Measurements from ENCODE around the gene OR1A2.
"Not testable (repeated sequence)": the region's sequence is repeated elsewhere in the genome, so short reads cannot be mapped to it uniquely, and the experiment has no call there.

The OR1A2 gene, protein sequence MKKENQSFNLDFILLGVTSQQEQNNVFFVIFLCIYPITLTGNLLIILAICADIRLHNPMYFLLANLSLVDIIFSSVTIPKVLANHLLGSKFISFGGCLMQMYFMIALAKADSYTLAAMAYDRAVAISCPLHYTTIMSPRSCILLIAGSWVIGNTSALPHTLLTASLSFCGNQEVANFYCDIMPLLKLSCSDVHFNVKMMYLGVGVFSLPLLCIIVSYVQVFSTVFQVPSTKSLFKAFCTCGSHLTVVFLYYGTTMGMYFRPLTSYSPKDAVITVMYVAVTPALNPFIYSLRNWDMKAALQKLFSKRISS

DNA sequence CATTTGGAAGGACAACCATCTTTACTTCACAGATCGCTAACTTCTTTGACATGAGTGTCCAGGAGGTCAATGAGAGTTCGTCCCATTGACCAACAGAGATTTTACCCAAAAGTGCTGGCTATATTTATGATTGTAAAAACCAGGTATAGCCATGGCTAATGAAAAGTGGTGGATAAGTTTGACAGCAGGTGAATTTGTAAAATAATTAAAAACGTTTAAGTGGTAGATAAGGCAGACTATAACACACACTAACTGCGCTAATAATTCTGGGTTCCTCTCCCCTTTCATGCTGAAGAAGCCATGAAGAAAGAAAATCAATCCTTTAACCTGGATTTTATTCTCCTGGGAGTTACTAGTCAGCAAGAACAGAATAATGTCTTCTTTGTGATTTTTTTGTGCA is at the start of gene OR1A2:
OR1A2 (plus strand) TSS at position 301 of the 400 bp plus-strand sequence; CDS start at position 301, 0 bp downstream.
- no peak for DNase-seq (ENCODE audit: low read depth)

DNA sequence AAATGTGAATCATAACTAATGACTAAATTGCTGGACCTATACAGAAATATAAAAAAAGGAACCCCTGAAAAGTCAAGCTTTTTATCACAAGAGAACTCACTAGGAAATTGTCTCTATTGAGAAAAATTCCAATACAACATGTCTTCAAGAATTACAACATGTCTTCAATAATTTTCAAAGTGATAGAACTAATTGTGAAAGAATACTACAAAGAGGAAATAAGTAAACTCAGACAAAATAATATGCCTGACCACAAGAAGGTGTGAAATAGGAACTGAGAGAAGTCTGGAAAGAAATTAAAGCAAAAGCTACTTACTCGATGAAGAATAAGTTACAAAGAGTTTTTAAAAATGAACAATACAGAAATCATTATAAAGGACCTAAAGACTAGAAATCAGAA is 40.1 kb upstream of the OR1A2 start:
- DNase-seq (ENCODE audit: low read depth) = no peak

DNA sequence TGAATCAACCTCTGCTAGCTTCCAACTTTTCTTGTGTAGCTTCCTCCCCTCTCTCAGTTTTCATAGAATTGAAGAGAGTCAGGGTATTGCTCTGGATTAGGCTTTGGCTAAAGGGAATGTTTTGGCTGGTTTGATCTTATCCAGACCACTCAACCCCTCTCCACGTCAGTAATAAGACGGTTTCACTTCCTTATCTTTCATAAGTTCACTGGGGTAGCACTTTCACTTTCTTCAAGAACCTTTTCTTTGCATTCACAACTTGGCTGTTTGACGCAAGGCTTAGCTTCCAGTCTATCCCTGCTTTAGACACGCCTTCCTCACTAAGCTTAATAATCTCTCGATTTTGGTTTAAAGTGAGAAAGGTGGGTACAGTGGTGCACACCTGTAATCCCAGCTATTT is 29.7 kb upstream of the OR1A2 start:
- no peak for DNase-seq (ENCODE audit: low read depth)

DNA sequence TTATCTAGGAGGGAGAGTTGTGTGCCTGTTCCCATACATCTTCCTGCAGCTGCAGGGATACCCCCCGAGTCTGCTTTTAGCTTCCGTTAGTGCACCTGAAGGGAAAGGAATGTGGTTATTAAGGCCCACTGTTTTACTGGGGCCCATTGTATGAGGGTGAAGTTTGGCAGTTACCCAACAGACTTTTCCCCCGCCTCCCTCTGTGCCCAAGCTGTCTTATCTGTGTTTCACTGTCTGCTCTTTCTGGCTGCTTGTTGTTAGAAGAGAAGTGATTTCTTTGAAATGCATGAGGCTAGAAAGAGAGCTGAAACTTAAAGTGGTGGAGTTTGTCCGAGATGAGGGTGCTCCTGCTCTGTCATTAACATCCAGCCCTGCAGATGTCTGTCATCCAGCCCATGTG is 7.4 kb upstream of the OR1A2 start:
- no peak for DNase-seq (ENCODE audit: low read depth)

DNA sequence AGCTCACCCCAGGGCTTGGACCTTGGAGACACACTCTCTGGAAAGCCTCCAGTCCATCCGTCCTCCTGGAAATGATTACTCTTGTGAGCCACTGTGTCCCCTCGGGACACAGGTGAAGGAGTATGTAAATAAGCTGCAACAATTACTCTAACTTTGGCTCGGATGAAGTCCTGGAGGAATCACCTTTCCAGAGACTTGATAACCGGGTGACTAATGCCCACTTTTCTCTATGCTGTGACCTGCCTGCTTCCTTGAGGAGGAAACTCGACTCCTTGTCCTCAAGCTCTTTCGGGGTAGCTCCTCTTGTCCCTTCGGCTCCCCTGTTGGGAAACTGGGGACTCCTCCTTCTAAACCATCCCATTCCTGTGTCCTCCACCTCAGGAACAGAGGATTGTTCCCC is 10.0 kb downstream of the OR1A2 start, which contains the start of gene OR1A1:
OR1A1 (plus strand) TSS at position 301 of the 400 bp plus-strand sequence. CDS start 7,954 bp downstream, outside the sequence.
- no peak for DNase-seq (ENCODE audit: low read depth)

DNA sequence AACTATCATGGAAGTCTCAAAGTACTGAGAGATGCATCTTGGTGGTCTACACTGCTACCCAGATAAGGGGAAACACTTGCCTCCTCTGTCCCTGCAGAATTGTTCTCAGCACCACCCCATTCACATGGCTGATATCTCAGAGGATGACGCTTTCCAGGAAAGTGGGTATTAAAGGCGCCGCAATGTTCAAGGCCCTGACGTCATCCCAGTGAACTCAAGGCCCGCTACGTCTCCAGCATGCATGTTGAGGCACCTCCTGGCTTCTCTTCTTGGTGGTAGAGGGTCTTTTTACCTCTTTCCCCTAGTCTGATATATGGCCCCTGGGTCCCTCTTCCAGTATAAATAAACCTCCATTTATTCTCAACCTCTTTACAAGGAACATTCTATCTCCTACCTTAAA is 11.2 kb downstream of the OR1A2 start:
- DNase-seq (ENCODE audit: low read depth) = no peak

DNA sequence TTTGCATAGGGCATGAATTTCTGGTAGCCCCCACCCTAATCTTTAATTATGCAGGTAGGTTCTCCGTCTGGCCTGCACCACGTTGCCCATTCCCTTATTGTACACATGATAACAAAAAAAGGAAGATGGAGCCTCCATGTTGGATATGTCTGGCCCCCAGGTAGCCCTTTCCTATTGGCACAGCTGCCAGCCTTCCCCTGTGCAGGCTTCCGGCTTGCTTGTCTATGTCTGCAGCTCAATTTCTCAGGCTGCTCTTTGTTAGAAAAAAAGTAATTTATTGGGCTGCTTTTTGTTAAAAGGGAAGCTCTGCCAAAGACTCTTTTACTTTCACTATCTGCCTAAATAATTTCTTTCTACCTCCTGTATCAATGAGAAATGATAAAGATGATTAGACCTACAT is 15.7 kb downstream of the OR1A2 start:
- DNase-seq (ENCODE audit: low read depth) = no peak

DNA sequence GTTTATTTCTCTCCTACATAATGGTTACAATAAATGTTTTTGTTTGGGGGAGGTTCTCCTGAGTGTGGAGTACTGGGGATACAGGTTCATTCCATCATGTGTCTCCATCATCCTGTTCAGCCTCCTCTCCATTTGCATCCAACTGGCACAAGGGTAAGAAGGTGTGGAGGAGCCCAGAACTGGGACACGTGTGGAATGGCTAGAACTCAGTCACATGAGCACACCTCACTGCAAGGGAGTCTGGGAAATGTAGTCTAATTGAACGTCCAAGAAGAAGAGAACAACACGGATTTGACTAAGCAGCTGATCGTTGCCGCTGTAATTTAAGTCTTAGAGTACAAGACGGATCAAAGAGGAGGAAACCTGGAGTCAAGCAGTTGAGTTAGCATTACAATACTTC is 16.3 kb downstream of the OR1A2 start:
- DNase-seq (ENCODE audit: low read depth) = no peak

DNA sequence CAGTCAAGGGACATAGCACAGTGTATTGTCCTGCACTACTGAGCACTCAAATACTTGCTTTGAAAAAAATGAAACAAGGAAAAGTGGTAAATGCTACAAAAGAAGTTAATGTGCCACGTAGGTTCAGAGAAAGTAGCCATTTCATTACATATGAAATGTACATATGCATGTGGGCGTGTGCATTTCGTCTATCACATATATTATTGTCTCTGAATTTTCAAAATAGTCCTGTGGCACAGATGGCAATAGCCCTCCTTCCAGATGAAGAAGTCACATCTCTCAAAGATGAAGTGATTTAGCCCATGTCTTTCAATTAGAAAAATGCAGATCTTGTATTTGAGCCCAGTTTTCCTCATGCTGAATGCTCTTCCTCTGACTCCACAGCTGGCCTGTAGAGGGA is 22.7 kb downstream of the OR1A2 start:
- DNase-seq (ENCODE audit: low read depth) = not testable (repeated sequence)

DNA sequence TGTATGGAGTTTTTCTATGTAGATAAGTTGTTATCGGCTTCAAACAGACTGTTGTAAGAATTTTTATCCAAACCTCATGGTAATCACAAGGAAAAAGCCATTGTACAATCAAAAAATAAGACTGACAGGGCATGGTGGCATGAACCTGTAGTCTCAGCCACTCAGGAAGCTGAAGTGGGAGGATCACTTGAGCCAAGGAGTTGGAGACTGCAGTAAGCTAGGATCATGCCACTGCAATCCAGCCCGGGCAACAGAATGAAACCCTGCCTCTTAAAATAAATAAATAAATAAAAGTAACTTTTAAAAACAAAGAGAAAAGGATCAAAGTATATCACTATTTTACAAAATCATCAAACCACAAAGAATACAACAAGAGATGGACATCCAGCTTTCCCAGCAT is 24.5 kb downstream of the OR1A2 start:
- no peak for DNase-seq (ENCODE audit: low read depth)

DNA sequence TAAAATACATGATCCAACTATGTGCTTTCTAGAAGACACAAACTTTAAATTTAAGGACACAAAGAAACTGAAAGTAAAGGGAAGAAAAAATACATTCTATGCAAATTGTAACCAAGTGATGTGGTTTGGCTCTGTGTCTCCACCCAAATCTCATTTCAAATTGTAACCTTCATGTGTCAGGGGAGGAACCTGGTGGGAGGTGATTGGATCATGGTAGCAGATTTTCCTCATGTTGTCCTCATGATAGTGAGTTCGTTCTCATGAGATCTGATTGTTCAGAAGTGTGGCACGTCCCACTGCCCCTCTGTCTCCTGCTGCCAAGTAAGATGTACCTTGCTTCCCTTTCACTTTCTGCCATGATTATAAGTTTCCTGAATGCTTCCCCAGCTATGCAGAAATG is 25.2 kb downstream of the OR1A2 start:
- no peak for DNase-seq (ENCODE audit: low read depth)

DNA sequence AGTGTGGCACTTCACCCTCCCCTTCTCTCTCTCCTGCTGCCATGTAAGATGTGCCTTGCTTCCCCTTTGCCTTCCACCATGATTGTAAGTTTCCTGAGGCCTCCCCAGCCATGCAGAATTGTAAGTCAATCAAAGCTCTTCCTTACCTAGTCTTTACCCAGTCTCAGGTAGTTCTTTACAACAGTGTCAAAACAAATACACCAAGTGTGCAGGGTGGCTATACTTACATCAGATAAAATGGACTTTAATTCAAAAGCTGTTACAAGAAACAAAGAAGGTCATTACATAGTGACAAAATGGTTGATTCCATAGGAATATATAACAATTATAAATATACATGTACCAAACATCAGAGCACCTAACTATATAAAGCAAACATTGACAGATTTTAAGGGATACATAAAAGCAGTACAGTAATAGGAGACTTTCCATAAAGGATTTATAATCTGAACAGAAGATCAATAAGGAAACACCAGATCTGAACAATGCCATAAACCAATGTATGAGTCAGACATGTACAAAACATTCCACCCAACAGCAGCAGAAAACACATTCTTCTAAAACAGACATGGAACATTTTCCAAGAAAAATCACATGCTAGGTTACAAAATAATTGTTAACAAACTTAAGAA is 27.5 kb downstream of the OR1A2 start:
- not testable (repeated sequence) for DNase-seq (ENCODE audit: low read depth)

DNA sequence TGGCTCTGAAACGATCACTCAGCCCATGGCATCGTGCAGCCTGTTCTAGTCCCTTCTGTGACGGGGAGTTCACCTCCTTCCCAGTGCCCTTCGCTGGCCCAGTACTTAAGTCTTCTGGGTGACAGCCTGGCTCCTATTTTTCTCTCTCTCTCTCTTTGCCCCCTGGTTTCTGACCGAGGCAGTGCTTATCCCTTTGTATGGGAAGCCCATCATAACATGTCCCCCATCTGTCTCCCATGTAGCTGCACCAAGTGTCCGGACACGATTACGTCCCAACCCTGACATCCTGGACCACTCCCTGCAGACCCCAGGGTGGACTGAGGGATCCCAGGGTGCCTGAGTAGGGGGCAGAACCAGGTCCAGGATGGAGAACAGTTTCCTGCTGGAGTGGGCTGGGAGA is 35.0 kb downstream of the OR1A2 start:
- not testable (repeated sequence) for DNase-seq (ENCODE audit: low read depth)

DNA sequence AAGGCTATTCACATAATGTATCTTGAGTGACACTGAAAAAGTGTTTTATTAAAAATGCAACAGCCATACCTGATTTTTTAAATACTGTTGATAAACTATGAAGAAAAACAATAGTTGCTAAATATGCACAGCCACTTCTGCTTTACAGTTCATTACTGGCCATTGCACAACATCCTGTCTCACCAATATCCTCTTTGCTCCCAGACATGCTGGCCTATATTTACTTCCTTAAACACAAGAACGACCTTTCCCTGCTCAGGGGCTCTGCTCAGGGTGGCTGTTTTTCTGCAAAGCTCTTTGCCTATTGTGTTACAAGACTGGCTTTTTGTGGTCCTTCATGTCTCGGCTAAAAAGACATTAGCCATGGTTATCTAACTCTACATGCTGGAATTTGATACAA is 41.4 kb downstream of the OR1A2 start:
- DNase-seq (ENCODE audit: low read depth) = not testable (repeated sequence)

DNA sequence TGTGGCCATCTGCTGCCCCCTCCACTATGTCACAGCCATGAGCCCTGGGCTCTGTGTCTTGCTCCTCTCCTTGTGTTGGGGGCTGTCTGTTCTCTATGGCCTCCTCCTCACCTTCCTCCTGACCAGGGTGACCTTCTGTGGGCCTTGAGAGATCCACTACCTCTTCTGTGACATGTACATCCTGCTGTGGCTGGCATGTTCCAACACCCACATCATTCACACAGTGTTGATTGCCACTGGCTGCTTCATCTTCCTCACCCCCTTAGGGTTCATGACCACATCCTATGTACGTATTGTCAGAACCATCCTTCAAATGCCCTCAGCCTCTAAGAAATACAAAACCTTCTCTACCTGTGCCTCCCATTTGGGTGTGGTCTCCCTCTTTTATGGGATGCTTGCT is 43.7 kb downstream of the OR1A2 start:
- DNase-seq (ENCODE audit: low read depth) = not testable (repeated sequence)

DNA sequence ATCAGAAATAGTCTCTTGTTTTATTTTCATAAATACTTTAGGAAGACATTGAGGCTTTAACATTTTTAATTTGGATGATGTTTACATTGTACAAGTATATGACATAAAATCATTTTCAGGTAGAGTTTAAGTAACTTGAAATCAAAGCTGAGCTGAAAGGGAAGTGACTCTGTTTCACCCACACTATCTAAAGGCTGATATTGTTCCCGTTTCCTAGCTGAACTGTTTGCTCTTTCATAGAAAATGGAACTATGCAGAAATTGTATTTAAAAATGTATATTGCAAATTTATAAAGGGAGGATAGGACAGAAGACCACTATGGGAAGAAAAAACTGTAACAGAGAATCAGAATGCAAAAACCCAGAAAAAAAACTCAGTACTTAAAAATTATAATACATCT is 47.5 kb downstream of the OR1A2 start:
- not testable (repeated sequence) for DNase-seq (ENCODE audit: low read depth)
